ENCODE measurements around the gene AGAP1.
"Not testable (repeated sequence)": the region's sequence is repeated elsewhere in the genome, so short reads cannot be mapped to it uniquely, and the experiment has no call there.

Gene AGAP1

DNA sequence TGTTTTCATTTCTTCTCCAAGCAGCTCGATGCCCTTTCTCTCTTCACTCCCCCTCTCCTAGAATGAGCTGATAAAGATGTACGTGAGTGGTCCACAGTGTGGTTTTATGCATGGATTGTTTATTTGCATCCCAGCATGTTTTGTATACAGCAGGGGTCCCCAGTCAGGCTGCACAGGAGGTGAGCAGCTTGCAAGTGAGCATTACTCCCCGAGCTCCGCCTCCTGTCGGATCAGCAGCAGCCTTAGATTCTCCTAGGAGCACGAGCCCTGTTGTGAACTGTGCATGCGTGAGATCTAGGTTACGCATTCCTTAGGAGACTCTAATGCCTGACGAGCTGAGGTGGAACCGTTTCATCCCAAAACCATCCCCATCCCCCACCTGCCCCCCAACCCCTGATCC, 262.6 kb downstream of the AGAP1 start:
- H3K4me3 ChIP-seq (ENCODE audit: low read depth, low read length), result no peak overlapping the region
- TF ChIP-seq, protein P1, sequence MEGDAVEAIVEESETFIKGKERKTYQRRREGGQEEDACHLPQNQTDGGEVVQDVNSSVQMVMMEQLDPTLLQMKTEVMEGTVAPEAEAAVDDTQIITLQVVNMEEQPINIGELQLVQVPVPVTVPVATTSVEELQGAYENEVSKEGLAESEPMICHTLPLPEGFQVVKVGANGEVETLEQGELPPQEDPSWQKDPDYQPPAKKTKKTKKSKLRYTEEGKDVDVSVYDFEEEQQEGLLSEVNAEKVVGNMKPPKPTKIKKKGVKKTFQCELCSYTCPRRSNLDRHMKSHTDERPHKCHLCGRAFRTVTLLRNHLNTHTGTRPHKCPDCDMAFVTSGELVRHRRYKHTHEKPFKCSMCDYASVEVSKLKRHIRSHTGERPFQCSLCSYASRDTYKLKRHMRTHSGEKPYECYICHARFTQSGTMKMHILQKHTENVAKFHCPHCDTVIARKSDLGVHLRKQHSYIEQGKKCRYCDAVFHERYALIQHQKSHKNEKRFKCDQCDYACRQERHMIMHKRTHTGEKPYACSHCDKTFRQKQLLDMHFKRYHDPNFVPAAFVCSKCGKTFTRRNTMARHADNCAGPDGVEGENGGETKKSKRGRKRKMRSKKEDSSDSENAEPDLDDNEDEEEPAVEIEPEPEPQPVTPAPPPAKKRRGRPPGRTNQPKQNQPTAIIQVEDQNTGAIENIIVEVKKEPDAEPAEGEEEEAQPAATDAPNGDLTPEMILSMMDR (IDR thresholded peaks at IDR 0.05; ENCODE audit: control insufficient read depth, extremely low read depth, insufficient read depth), result no peak
- DNase-seq (ENCODE audit: low read depth), result no peak

DNA sequence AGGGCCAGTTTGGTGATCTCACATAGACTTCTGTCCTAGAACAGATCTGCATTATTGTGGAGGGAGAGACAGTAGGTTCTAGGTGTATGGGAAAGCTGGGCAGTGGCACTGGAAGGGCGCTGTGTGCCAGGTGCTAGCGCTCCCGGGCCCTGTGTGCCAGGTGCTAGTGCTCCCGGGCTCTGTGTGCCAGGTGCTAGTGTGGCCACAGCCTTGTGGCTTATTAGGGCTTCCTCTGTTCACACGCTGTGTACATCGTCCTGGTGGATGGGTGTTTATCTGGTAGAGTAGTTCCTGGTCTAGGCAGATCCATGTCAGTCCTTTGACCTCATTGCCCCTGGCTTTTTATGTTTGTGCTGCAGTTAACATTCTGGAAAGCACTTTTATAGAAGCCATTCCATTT, 263.4 kb downstream of the AGAP1 start:
- H3K4me3 ChIP-seq (ENCODE audit: low read depth, low read length), result no peak overlapping the region
- no peak for DNase-seq (ENCODE audit: low read depth)
- TF ChIP-seq, protein P1 (IDR thresholded peaks at IDR 0.05; ENCODE audit: control insufficient read depth, extremely low read depth, insufficient read depth), result no peak

GRCh38 chr2:235757640-235758039, 263.8 kb downstream of the AGAP1 start:
- H3K4me3 ChIP-seq (ENCODE audit: low read depth, low read length), result no peak overlapping the region
- no peak for DNase-seq (ENCODE audit: low read depth)
- TF ChIP-seq, protein P1 (IDR thresholded peaks at IDR 0.05; ENCODE audit: control insufficient read depth, extremely low read depth, insufficient read depth), result no peak

GRCh38 chr2:235762832-235763598, 269.2 kb downstream of the AGAP1 start:
- TF ChIP-seq, protein P1 (IDR thresholded peaks at IDR 0.05; ENCODE audit: control insufficient read depth, extremely low read depth, insufficient read depth), result peak; percentile 17; the same call in 1 of the 2 replicates
- no peak for DNase-seq (ENCODE audit: low read depth)
- H3K4me3 ChIP-seq (ENCODE audit: low read depth, low read length), result no peak overlapping the region

DNA sequence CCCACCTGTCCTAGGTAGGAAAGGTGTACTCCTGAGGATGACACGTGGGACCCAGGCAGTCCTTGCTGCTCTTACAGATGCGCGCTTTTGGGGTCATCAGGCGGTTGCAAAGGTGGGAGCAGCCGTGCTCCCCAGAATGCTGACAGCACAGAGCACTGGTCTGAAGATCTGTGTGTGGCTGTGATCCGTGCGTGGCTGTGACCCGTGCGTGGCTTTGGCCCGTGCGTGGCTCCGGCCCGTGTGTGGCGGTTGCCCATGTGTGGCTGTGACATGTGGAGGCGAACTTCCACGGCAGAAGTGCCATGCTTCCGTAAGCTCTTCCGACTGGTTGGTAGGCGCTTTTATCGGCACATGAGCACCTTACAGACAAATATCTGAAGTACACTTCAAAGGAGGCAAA, 270.0 kb downstream of the AGAP1 start:
- TF ChIP-seq, protein P1 (IDR thresholded peaks at IDR 0.05; ENCODE audit: control insufficient read depth, extremely low read depth, insufficient read depth), result no peak
- no peak for DNase-seq (ENCODE audit: low read depth)
- no peak overlapping the region for H3K4me3 ChIP-seq (ENCODE audit: low read depth, low read length)

- not testable (repeated sequence) for H3K4me3 ChIP-seq (ENCODE audit: low read depth, low read length); DNase-seq (ENCODE audit: low read depth)
Measured at GRCh38 chr2:235764478-235764877, 270.6 kb downstream of the AGAP1 start.

DNA sequence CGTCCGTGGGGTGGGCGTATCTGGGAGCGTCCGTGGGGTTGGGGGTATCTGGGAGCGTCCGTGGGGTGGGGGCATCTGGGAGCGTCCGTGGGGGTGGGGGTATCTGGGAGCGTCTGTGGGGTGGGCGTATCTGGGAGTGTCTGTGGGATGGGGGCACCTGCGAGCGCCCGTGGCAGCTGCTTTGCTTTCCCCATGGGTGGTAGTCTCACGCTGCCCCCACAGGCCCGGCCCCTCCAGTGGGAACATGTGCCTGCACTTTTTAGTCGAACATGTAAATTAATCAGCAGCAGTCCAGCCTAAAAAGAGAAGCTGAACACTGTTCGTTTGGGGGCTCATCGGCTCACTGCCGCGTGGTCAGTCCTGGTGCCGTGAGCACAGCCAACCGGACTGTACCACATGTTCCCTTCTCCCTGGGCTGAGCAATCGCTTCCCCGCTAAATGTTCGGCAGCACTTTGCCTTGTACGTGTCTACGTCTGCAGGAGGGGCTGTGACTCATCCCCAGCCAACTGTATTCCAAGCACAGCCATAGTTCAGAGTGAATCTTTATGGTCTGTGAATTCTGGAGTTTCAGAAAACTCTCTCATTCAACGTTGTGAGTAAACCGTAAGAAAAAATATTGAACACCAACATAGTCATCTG, 271.5 kb downstream of the AGAP1 start:
- no peak for DNase-seq (ENCODE audit: low read depth)
- TF ChIP-seq, protein P1 (IDR thresholded peaks at IDR 0.05; ENCODE audit: control insufficient read depth, extremely low read depth, insufficient read depth), result no peak
- no peak overlapping the region for H3K4me3 ChIP-seq (ENCODE audit: low read depth, low read length)
